Measurements from ENCODE around the gene ANKRD65. TPM values are rescaled to one million over a fixed set of nuclear protein-coding genes. Genes with fewer than 3 reads are reported as not detected.

The ANKRD65 gene
- total and polyA plus RNA-seq, 7 experiments from 2014 or later = not detected

- Mint-ChIP-seq H3K36me3 (no peaks in the 10 kb centered on the region), H3K9me3 (no peaks in the 10 kb centered on the region), H3K27ac (no peak overlapping the region), H3K27me3 (peaks cover 4 to 11% (median 7%) of the 10 kb centered on the region in 5 donors), H3K4me1 (peaks cover 0 to 10% (median 5%) of the 10 kb centered on the region in 7 donors), H3K4me3 (no peak overlapping the region)
- H3K36me3 ChIP-seq (ENCODE audit: control insufficient read depth in 2 of 3, insufficient read depth in 3 of 3, low read length in 3 of 3) = no peaks in the 10 kb centered on the region
- ATAC-seq (no peak), DNase-seq (no peak)
- intact Hi-C loops (cut with micrococcal nuclease) = no loop called here
- no peak overlapping the region for H3K27ac ChIP-seq (ENCODE audit: low read depth, low read length)
- no peaks in the 10 kb centered on the region for H3K9me3 ChIP-seq (ENCODE audit: control insufficient read depth in 2 of 3, low read length in 3 of 3)
- peaks cover 0 to 28% of the 10 kb centered on the region in 2 donors for H3K27me3 ChIP-seq (ENCODE audit: control insufficient read depth in 2 of 2, insufficient read depth in 2 of 2, low read length in 2 of 2)
- peaks cover 0 to 13% of the 10 kb centered on the region in 2 donors for H3K4me1 ChIP-seq (ENCODE audit: control insufficient read depth in 2 of 2, insufficient read depth in 2 of 2, low read length in 2 of 2)
- ChIA-PET CTCF (interaction anchor here (0.7 kb wide), 1 partner anchor 117 kb away, joined by 4 read pairs; no protein-coding TSS in a partner anchor), POLR2A (no interaction called here)
- H3K4me3 ChIP-seq (ENCODE audit: low read length) = no peak overlapping the region
These were observed 16.2 kb upstream of the ANKRD65 start for GRCh38 chr1:1437033-1437903.

GRCh38 chr1:1436630-1437032 is 15.6 kb upstream of the ANKRD65 start:
- intact Hi-C loops (cut with micrococcal nuclease) = no loop called here
- H3K27me3 ChIP-seq (ENCODE audit: control insufficient read depth in 2 of 2, insufficient read depth in 2 of 2, low read length in 2 of 2) = peaks cover 0 to 28% of the 10 kb centered on the region in 2 donors
- no peak overlapping the region for H3K27ac Mint-ChIP-seq
- DNase-seq = no peak
- ChIA-PET POLR2A (no interaction called here), CTCF (no interaction called here)
- peak overlapping the region in 7 of 10 donors; percentile 44 to 71 (median 65) for H3K4me3 Mint-ChIP-seq
- H3K36me3 ChIP-seq (ENCODE audit: control insufficient read depth in 2 of 3, insufficient read depth in 3 of 3, low read length in 3 of 3) = no peaks in the 10 kb centered on the region
- no peaks in the 10 kb centered on the region for H3K9me3 Mint-ChIP-seq
- H3K36me3 Mint-ChIP-seq = no peaks in the 10 kb centered on the region
- peaks cover 0 to 13% of the 10 kb centered on the region in 2 donors for H3K4me1 ChIP-seq (ENCODE audit: control insufficient read depth in 2 of 2, insufficient read depth in 2 of 2, low read length in 2 of 2)
- H3K4me3 ChIP-seq (ENCODE audit: low read length) = no peak overlapping the region
- H3K27me3 Mint-ChIP-seq = peaks cover 4 to 12% (median 7%) of the 10 kb centered on the region in 5 donors
- no peak overlapping the region for H3K27ac ChIP-seq (ENCODE audit: low read depth, low read length)
- peaks cover 0 to 10% (median 5%) of the 10 kb centered on the region in 7 donors for H3K4me1 Mint-ChIP-seq
- no peak for ATAC-seq
- H3K9me3 ChIP-seq (ENCODE audit: control insufficient read depth in 2 of 3, low read length in 3 of 3) = no peaks in the 10 kb centered on the region

- ChIA-PET CTCF (no interaction called here), POLR2A (no interaction called here)
- H3K27ac ChIP-seq (ENCODE audit: low read depth, low read length) = no peak overlapping the region
- Mint-ChIP-seq H3K9me3 (no peaks in the 10 kb centered on the region), H3K27me3 (peaks cover 4 to 15% (median 7%) of the 10 kb centered on the region in 5 donors), H3K36me3 (no peaks in the 10 kb centered on the region), H3K4me1 (peaks cover 0 to 10% (median 5%) of the 10 kb centered on the region in 7 donors), H3K27ac (no peak overlapping the region), H3K4me3 (peak overlapping the region in 8 of 10 donors; percentile 44 to 71 (median 65))
- DNase-seq (no peak), ATAC-seq (no peak)
- peaks cover 0 to 13% of the 10 kb centered on the region in 2 donors for H3K4me1 ChIP-seq (ENCODE audit: control insufficient read depth in 2 of 2, insufficient read depth in 2 of 2, low read length in 2 of 2)
- H3K9me3 ChIP-seq (ENCODE audit: control insufficient read depth in 2 of 3, low read length in 3 of 3) = no peaks in the 10 kb centered on the region
- no peaks in the 10 kb centered on the region for H3K36me3 ChIP-seq (ENCODE audit: control insufficient read depth in 2 of 3, insufficient read depth in 3 of 3, low read length in 3 of 3)
- intact Hi-C loops (cut with micrococcal nuclease) = no loop called here
- H3K27me3 ChIP-seq (ENCODE audit: control insufficient read depth in 2 of 2, insufficient read depth in 2 of 2, low read length in 2 of 2) = peaks cover 0 to 28% of the 10 kb centered on the region in 2 donors
- no peak overlapping the region for H3K4me3 ChIP-seq (ENCODE audit: low read length)
These were observed 15.0 kb upstream of the ANKRD65 start for GRCh38 chr1:1435911-1436629.

GRCh38 chr1:1435106-1435903 is 14.2 kb upstream of the ANKRD65 start, which contains the start of gene VWA1:
VWA1 (plus strand) TSS chr1:1435690; CDS start chr1:1435749, 59 bp downstream.
- no peak within 1 kb of the TSS for H3K27ac Mint-ChIP-seq
- CTCF ChIA-PET = no interaction called here

GRCh38 chr1:1434824-1435105 is 13.7 kb upstream of the ANKRD65 start:
- Histone ChIP-seq H3K27me3 (ENCODE audit: control insufficient read depth in 2 of 2, insufficient read depth in 2 of 2, low read length in 2 of 2) (peaks cover 0 to 28% of the 10 kb centered on the region in 2 donors), H3K36me3 (ENCODE audit: control insufficient read depth in 2 of 3, insufficient read depth in 3 of 3, low read length in 3 of 3) (no peaks in the 10 kb centered on the region), H3K4me3 (ENCODE audit: low read length) (no peak overlapping the region), H3K27ac (ENCODE audit: low read depth, low read length) (no peak overlapping the region), H3K9me3 (ENCODE audit: control insufficient read depth in 2 of 3, low read length in 3 of 3) (no peaks in the 10 kb centered on the region), H3K4me1 (ENCODE audit: control insufficient read depth in 2 of 2, insufficient read depth in 2 of 2, low read length in 2 of 2) (peaks cover 0 to 13% of the 10 kb centered on the region in 2 donors)
- POLR2A ChIA-PET = no interaction called here
- H3K27ac Mint-ChIP-seq = no peak overlapping the region
- DNase-seq (no peak), ATAC-seq (no peak)
- H3K4me3 Mint-ChIP-seq = peak overlapping the region in 8 of 10 donors; percentile 25 to 80 (median 46)
- peaks cover 0 to 10% (median 5%) of the 10 kb centered on the region in 7 donors for H3K4me1 Mint-ChIP-seq
- H3K9me3 Mint-ChIP-seq = no peaks in the 10 kb centered on the region
- no peaks in the 10 kb centered on the region for H3K36me3 Mint-ChIP-seq
- intact Hi-C loops (cut with micrococcal nuclease) = no loop called here
- CTCF ChIA-PET = no interaction called here
- peaks cover 8 to 19% (median 10%) of the 10 kb centered on the region in 5 donors for H3K27me3 Mint-ChIP-seq

More at GRCh38 chr1:1435106-1435903, 14.2 kb upstream of the ANKRD65 start, which contains the start of gene VWA1:
- intact Hi-C loops (cut with micrococcal nuclease) = no loop called here
- Mint-ChIP-seq H3K36me3 (no peaks in the 10 kb centered on the region), H3K4me1 (peaks cover 0 to 9% (median 5%) of the 10 kb centered on the region in 7 donors), H3K27me3 (peaks cover 4 to 15% (median 7%) of the 10 kb centered on the region in 5 donors), H3K4me3 (peak within 1 kb of the TSS in 9 of 10 donors; percentile 36 to 80 (median 65)), H3K9me3 (no peaks in the 10 kb centered on the region)
- H3K27ac ChIP-seq (ENCODE audit: low read depth, low read length) = no peak within 1 kb of the TSS
- no peak within 1 kb of the TSS for H3K4me3 ChIP-seq (ENCODE audit: low read length)
- peaks cover 0 to 13% of the 10 kb centered on the region in 2 donors for H3K4me1 ChIP-seq (ENCODE audit: control insufficient read depth in 2 of 2, insufficient read depth in 2 of 2, low read length in 2 of 2)
- peaks cover 0 to 28% of the 10 kb centered on the region in 2 donors for H3K27me3 ChIP-seq (ENCODE audit: control insufficient read depth in 2 of 2, insufficient read depth in 2 of 2, low read length in 2 of 2)
- H3K9me3 ChIP-seq (ENCODE audit: control insufficient read depth in 2 of 3, low read length in 3 of 3) = no peaks in the 10 kb centered on the region
- peak; percentile 36 to 88 (median 48) for DNase-seq
- POLR2A ChIA-PET = no interaction called here
- peak; percentile 86 for ATAC-seq
- H3K36me3 ChIP-seq (ENCODE audit: control insufficient read depth in 2 of 3, insufficient read depth in 3 of 3, low read length in 3 of 3) = no peaks in the 10 kb centered on the region

GRCh38 chr1:1434131-1434823 is 13.2 kb upstream of the ANKRD65 start:
- Histone ChIP-seq H3K36me3 (ENCODE audit: control insufficient read depth in 2 of 3, insufficient read depth in 3 of 3, low read length in 3 of 3) (no peaks in the 10 kb centered on the region), H3K4me3 (ENCODE audit: low read length) (no peak overlapping the region), H3K9me3 (ENCODE audit: control insufficient read depth in 2 of 3, low read length in 3 of 3) (no peaks in the 10 kb centered on the region), H3K27me3 (ENCODE audit: control insufficient read depth in 2 of 2, insufficient read depth in 2 of 2, low read length in 2 of 2) (peaks cover 0 to 28% of the 10 kb centered on the region in 2 donors), H3K27ac (ENCODE audit: low read depth, low read length) (no peak overlapping the region), H3K4me1 (ENCODE audit: control insufficient read depth in 2 of 2, insufficient read depth in 2 of 2, low read length in 2 of 2) (peaks cover 0 to 13% of the 10 kb centered on the region in 2 donors)
- no peaks in the 10 kb centered on the region for H3K9me3 Mint-ChIP-seq
- intact Hi-C loops (cut with micrococcal nuclease) = no loop called here
- no peaks in the 10 kb centered on the region for H3K36me3 Mint-ChIP-seq
- no peak overlapping the region for H3K27ac Mint-ChIP-seq
- peak overlapping the region in 2 of 10 donors; percentile 63 to 80 for H3K4me3 Mint-ChIP-seq
- DNase-seq (no peak), ATAC-seq (no peak)
- peaks cover 0 to 15% (median 5%) of the 10 kb centered on the region in 7 donors for H3K4me1 Mint-ChIP-seq
- peaks cover 13 to 20% (median 14%) of the 10 kb centered on the region in 5 donors for H3K27me3 Mint-ChIP-seq
- POLR2A ChIA-PET = no interaction called here
- CTCF ChIA-PET = no interaction called here

Measured in naive thymus-derived CD4-positive, alpha-beta T cell (primary cell).